GM18870 (cell line): ENCODE results near the gene CRABP1.

Source experiments
- ATAC-seq: cut with Tn5 transposase; IDR thresholded peaks from one replicate; pipeline ENCODE4 v1.9.1; 2021; ENCODE audit warnings: moderate library complexity; ENCODE audit not compliant: unreplicated experiment

The CRABP1 gene

GRCh38 chr15:78343276-78344060, 3.3 kb downstream of the CRABP1 start:
- no peak for ATAC-seq

GRCh38 chr15:78345396-78346125, 5.4 kb downstream of the CRABP1 start:
- no peak for ATAC-seq

- ATAC-seq: no peak
These were observed 7.7 kb downstream of the CRABP1 start for GRCh38 chr15:78347586-78348543.

- no peak for ATAC-seq
These were observed 9.9 kb downstream of the CRABP1 start for GRCh38 chr15:78350058-78350457.

- ATAC-seq: no peak
These were observed 11.4 kb downstream of the CRABP1 start for GRCh38 chr15:78351539-78351938.

GRCh38 chr15:78353093-78353492, 12.9 kb downstream of the CRABP1 start:
- ATAC-seq: no peak

GRCh38 chr15:78355177-78355576, 15.0 kb downstream of the CRABP1 start:
- ATAC-seq: no peak

- ATAC-seq: no peak
These were observed 18.1 kb downstream of the CRABP1 start for GRCh38 chr15:78358102-78358870.

GRCh38 chr15:78359041-78359808, 19.1 kb downstream of the CRABP1 start:
- ATAC-seq: no peak

- no peak for ATAC-seq
These were observed 20.2 kb downstream of the CRABP1 start for GRCh38 chr15:78360367-78360801.

- no peak for ATAC-seq
These were observed 21.0 kb downstream of the CRABP1 start for GRCh38 chr15:78360958-78361718.

- ATAC-seq: no peak
These were observed 21.8 kb downstream of the CRABP1 start for GRCh38 chr15:78361771-78362506.

GRCh38 chr15:78362716-78363380, 22.7 kb downstream of the CRABP1 start:
- no peak for ATAC-seq

GRCh38 chr15:78363381-78363734, 23.2 kb downstream of the CRABP1 start:
- no peak for ATAC-seq

- no peak for ATAC-seq
These were observed 24.1 kb downstream of the CRABP1 start for GRCh38 chr15:78364233-78364632.

- ATAC-seq: no peak
These were observed 25.8 kb downstream of the CRABP1 start for GRCh38 chr15:78365917-78366316.

- no peak for ATAC-seq
These were observed 26.2 kb downstream of the CRABP1 start for GRCh38 chr15:78366342-78366741.

- ATAC-seq: no peak
These were observed 28.5 kb downstream of the CRABP1 start for GRCh38 chr15:78368651-78369050.
